Activated gamma-delta T cell treated with Interleukin-2 at 50 U/mL for 16 hours (primary cell): ENCODE results near the gene WAC.

Experiments used
- DNase-seq: peaks from one replicate; pipeline ENCODE4 v3.0.0-alpha.2; 2020

Gene WAC

DNA sequence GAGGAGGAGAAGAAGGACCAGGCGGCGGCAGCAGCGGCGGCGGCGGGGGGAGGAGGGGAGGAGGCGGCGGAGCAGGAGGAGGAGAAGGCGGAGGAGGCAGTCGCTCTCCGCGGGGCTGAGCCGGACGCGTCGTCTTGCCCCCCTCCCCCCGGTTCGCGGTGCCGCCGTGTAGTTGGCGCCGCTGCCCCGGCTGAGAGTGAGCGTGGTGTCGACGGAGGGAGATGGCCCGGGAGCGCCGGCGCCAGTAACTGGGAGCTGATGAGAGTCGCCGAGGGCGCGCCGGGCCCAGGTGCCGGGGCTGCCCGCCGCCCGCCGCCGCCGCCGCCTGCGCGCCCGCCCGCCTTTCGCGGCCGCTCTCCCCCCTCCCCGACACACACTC, 257 bp downstream of the WAC start:
- no peak for DNase-seq

DNA sequence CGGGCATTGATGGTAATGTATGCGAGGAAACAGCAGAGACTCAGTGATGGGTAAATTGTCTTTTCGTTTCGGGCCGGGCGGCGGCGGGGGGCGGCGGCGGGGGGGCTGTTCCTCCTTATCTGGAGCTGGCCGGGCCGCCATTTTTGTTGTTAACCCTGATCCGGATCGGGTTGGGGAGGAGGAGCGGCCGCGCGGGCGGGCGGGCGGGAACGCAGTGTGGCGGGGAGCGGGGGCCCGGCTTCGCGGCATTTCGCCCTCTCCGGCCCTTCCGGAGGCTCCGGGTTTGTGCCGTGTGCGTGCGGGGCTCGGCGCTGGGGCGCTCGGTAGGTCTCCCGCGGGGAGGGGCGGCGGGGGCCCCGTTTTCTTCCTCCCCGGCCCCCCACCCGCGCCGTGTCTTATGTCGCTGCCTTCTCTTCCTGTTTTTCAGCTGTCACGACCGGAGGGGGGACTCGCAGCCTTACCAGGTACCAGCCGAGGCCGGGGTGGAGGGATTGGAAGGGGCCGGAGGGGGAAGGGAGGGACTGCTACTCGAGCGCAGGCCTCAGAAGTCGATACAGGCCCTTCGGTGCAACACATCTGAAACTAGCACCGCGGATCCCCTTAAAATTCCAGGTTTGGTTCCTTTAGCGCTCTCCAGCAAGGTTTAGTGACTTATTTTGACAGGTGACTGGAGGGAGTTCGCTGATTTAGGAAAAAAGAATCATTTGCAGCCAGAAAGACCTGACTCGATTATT, 820 bp downstream of the WAC start:
- peak; percentile 64 for DNase-seq

DNA sequence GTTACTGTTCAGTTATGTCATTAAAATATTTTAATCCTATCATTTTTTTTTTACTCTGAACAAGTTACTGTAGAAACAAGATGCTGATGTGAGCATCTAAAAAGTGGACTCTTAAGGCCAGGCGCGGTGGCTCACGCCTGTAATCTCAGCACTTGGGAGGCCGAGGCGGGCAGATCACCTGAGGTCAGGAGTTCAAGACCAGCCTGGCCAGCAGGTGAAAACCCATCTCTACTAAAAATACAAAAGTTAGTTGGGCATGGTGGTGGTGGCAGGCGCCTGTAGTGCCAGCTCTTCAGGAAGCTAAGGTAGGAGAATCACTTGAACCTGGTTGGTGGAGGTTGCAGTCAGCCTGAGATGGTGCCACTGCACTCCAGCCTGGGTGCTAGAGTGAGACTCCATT, 2.9 kb downstream of the WAC start:
- no peak for DNase-seq

DNA sequence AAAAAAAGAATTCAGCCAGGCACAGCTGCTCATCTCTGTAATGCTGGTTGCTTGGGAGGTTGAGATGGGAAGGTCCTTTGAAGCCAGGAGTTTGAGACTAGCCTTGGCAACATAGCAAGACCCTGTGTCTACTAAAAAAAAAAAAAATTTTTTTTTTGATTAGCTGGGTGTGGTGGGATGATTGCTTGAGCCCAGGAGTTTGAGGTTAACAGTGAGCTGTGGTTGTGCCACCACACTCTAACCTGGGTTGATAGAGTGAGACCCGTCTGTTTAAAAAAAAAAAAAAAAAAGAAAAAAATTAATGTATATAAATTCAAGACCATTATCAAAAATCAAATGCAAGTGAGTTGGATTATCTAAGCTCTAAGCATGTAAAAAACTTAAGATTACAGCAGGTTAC, 5.7 kb downstream of the WAC start:
- no peak for DNase-seq

DNA sequence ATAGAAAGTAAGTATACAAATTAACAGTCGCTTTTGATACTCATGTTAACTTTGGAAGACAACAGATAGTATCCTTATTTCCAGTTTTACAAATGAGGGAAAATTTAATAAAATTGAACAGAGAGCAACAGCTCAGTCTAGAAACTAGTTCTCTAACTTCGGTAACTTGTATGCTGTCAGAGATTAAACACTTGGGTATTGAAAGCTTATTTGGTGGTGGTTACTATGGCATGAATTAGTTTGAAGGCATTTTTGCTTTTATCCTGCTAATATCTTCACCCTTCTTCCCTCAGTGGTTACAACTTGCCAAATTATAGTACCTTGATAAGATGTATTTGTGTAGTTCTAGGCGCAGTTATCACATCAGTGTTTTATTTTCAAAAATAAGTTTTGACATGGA, 7.2 kb downstream of the WAC start:
- no peak for DNase-seq

DNA sequence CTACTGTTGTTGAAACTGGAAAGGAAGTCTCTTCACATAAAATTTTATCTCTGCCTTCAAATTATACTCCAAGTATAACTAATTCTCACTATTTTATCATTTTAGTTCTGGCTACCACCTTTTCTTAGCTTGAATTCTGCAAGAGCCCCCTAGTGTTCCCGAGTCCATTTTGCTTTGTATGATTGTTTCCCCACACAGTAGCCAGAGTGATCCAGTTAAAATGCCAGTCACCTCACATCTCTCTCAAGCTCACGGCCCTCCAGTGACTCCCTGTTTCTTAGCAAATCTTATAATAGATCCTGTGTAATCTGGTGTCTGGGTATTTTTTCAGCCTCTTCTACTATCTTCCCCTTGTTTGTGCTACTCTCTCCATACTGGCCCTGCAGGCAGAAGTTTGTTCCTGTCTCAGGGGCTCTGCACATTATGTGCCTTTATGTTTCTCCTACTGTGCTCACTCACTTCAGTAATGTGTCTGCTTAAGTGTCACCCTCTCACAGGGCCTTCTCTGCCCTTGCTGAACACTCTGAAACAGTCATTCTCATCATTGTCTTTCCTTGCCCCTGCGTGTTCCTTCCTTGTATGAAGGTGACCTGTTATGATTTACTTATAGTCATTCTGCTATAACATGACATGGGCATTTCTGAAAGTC, 8.9 kb downstream of the WAC start:
- no peak for DNase-seq

DNA sequence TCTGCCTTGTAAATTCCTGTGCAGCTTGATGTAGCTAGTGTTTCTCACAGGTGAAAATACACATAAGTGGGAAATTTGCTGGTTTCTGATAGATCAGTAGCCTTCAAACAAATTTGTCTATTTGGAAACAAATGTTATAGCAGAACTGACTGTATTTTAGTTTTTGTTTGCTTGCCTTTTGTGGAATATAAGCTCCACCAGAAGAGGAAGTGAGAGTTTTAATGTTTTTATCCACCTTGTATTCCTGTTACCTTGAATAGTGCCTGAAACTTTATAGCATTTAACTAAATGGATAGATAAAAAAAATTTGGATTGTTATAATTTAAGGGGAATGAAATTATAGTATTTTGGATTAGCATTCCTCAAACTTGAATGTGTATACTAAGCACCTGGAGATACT, 9.8 kb downstream of the WAC start:
- DNase-seq: no peak

DNA sequence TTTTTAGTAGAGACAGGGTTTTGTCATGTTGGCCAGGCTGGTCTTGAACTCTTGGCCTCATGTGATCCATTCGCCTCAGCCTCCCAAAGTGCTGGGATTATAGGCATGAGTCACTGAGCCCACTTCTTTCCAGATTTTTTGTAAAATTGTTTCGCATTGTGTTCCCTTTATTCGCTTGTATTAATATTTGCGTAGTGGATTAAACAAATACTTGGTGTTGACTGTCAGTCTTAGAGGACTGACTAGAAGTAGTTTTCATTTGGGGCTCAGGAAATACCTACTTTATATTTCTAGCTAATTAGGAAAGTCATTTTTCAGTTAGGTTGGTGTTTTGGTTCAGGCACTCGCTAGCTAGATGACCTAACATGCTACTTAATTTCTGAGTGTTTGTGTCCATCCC, 11.1 kb downstream of the WAC start:
- DNase-seq: no peak

DNA sequence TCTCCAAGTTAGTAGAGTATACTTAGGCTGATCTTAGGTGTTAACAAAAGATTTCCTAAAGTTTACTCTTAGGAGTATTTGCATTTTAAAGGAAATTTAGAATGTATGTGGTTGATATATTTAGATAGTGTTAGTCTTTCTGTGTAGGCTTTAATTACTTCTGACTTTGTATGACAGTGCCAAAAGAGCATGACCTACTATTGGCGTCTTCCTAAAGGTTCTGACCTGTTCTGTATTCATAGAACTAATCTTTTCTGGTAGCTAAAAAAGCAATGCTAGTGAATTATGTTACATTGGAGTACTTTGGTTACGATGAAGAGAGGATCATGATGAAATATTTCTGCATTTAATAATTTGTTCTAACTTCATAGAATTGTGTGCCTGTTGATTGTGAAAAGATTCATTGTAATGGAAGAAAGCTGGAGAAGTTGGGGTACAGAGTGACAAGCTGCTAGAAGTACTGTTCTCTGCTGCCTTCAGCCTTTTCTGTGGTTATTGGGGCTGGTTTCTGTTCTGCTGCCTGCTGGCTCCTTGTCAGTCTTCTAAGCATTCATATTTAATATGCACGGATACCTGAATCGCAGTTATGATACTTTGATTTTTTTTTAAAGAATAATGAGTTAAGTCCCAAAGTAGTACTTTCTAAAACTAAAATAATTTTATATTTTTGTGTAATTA, 13.2 kb downstream of the WAC start:
- no peak for DNase-seq

DNA sequence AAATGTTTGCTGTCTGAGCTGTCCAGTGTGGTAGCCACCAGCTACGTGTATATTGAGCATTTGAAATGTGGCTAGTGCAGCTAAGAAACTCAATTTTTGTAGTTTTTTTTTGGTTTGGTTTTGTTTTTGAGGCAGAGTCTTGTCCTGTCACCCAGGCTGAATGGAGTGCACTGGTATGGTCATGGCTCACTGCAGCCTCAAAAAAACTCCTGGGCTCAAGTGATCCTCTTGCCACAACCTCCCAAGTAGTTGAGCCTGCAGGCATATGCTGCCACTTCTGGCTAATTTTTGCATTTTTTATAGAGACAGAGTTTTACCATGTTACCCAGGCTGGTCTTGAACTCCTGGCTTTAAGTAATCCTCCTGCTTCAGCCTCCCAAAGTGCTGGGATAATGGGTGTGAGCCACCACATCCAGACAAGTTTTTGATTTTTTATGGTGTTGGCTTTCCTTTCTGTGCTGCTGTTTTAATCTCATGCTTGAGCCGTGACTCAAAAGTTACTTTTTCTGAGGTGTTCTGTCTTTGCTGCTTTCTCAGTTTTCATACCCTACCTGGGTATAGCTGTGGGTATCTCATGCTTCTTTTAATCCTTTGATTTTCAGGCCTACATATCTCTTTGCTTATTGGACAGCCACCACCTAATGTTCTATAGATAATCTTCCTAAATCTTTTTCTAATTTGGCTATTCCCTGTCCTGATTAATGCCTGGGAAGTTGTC, 16.0 kb downstream of the WAC start:
- DNase-seq: no peak

DNA sequence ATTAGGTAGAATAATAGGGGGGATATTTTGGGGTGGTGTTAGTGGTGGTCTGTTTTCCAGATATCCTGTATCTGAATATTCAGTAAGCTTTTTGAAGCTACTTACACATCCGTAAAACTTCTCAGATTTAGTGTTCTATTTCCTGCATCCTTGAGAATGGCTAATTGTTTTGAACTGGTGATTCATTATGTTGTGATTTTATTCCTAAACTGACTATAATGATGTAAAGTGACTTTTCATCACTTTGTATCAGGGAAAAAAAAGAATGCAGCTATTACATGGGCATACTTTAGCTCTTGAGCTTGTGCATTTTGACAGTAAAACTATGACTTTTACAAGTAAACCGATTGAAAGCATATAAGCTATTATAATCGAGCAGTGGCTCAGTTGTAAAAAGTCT, 18.2 kb downstream of the WAC start:
- DNase-seq: no peak

DNA sequence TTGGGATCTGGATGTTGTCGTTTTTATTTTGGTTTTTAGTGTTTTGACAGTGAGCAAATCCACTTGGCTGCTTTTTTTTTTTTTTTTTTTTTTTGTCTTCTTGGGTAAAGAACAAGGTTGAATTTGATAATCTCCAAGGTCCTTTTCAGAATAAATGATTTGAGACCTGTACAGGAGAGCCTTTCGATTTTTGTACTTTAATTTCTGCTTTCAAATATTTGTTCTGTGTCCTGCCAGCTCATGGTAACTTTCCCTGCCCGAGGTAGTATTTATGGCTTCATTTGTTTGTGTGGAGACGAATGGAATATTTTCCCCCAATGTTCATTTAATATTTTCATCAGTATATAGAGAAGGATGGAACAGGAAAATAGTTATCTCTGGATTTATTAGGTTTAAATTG, 19.9 kb downstream of the WAC start:
- no peak for DNase-seq

DNA sequence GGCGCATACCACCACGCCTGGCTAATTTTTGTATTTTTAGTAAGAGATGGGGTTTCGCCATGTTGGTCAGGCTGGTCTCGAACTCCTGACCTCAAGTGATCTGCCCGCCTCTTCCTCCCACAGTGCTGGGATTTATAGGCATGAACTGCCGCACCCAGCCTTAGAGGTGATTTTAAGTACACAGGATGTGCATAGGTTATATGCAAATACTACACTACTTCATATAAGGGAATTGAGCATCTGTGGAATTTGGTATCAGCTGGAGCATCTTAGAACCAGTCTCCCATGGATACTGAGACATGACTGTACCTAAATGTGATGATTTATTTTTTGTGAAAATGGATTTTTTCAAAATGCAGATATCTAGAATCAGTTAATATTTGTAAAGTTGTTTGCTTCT, 21.1 kb downstream of the WAC start:
- DNase-seq: no peak

DNA sequence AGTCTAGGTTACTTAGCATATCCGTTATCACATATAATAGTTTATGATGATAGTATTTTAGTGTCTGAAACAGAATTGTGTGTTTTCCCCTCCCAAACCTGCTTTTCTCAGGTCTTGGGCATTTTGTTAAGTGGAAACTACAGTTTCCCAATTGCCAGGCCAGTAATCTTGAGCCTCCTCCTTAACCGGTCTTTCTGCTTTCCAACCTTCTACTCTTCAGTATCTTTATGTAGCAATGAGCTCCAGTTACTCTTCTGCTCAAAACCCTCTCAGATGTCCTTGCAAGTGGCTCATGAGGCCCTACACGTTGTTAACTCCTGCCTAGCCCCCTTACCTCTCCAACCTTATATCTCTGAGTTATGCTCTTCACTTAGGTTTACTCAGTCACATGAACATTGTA, 22.0 kb downstream of the WAC start:
- no peak for DNase-seq

DNA sequence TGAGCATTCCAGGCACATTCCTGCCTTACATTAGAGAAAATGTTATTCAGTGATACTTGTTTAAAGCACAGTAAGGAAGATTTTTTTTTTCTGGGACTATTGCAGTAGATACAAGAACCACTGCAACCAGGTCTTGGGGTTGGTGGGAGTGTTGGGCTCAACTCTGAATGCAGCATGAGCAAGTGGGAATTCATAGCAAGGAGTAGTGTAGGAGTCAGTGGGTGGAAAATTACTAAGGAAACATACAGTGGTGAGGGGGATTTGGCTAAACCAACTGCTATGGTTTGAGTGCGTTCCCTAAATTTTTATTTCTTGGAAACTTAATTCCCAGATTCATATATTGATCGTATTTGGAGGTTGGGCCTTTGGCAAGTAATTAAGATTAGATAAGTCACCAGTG, 22.4 kb downstream of the WAC start:
- no peak for DNase-seq

DNA sequence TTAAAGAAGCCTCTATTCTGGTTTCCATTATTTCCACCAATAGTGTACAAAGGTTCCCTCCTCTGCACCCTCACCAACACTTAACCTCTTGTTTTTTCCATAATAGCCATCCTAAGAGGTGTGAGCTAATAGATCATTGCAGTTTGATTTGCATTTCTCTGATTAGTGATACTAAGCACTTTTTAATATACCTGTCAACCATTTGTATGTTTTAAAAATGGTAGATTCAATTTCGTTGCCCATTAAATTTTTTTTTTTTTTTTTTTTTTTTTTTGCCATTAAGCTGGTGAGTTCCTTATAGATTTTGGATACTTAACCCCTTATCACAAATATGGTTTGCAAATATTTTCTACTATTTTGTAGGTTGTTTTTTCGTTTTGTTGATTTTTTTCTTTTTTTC, 23.2 kb downstream of the WAC start:
- no peak for DNase-seq

DNA sequence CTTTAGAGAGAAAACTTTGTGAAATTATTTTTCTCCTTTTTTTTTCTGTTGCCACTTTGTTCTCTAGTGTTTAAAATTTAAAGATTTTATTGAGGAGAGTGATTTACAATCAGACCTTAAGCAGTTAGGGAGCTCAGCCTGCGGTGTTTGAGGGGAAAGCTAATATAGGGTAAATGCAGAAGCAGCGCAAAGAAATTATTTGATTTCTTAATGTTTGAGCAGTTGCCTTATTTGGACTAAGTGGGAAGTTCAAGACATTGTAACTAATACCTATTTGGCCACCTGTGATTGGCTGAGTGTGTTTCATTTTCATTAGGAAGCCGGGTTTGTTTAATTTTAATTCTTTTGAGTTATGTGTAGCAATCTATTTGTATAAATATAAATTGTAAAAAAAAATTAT, 25.3 kb downstream of the WAC start:
- DNase-seq: no peak

DNA sequence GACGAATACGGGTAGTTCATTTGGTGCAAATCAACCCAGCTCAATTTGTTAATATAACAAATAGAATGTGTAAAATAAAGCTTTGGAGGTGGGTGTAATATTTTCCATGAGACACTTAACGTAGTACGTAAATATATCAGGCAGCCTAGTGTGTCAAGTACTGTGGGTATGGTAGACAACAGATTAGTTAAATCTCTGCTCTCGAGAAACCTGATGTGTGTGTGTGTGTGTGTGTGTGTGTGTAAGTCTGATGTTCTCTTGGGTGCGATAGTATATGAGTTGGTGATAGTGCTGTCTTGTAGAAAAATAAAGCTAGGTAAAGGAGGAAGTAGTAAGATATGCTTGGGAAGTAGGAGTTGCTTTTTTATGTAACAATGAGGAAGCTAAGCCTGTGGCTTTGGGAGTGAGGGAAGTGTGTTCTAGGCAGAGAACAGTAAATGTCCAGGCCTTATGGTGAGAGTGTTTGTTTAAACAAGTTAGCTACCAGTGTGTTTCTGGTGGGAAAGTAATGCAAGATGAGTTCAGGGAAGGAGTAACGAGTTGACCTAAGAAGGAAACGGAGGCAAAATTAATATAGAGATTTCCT, 26.1 kb downstream of the WAC start:
- no peak for DNase-seq

DNA sequence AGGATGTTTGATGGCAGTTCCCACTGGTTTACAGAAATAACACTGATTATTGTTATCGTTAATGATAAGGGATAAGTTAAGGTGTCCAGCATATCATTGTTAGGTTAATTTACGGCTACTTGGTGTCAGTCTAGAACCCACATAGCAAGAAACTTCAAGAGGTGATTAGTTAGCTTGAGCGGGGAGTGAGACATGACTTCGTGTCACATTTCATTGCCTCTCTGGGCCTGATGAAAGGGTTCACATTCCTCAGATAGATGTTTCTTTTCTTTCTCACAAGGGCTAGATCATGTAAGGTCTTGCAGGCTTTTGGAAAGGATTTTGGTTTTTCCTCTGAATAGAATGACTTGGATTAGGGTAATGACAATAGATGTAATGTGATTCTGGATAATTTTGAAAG, 26.7 kb downstream of the WAC start:
- DNase-seq: no peak

DNA sequence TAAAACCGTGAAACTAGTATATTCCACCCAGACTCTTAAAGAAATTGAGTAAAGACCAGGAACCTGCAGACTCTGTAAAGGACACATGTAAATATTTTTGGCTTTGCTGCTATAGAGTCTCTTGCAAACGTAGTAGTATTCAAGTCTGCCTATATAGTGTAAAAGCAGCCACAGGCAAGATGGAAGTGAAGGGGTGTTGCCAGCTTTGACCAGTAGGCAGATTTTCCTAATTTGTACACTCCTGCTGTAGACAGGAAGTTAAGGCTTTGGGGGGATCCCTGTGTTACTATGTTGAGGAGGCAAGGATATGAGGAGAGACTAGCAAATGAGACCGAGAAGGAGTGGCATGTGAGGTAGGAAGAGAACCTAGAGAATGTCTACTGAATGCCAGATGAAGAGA, 27.7 kb downstream of the WAC start:
- no peak for DNase-seq

DNA sequence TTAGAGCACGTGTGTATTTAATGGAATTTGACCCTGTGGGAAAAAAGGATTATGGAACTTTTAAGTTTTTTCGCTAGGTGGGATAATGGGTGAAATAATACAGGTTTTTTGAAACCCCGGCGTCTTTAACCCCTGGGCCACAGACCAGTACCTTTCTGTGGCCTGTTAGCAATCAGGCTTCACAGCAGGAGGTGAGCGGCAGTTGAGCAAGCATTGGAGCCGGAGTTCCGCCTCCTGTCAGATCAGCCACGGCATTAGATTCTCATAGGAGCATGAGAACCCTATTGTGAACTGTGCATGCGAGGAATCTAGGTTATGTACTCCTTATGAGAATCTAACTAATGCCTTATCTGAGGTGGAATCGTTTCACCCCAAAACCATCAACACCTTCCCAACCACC, 28.6 kb downstream of the WAC start:
- no peak for DNase-seq

DNA sequence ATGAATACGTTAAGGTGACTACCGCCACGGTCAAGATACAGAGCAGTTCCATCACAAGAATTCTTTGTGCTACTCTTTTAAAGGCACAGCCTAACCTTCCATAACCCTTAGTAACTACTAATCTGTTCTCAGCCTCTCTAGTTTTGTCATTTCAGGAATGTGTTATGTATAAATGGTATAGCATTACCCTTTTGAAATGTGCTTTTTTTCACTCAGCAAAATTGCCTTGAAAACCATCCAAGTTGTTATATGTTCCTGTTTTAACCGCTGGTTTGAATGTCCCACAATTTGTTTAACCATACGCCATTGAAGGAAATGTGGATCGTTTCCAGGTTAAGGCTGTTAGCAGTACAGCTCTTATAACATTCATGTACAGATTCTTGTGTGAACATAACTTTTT, 32.0 kb downstream of the WAC start:
- no peak for DNase-seq

DNA sequence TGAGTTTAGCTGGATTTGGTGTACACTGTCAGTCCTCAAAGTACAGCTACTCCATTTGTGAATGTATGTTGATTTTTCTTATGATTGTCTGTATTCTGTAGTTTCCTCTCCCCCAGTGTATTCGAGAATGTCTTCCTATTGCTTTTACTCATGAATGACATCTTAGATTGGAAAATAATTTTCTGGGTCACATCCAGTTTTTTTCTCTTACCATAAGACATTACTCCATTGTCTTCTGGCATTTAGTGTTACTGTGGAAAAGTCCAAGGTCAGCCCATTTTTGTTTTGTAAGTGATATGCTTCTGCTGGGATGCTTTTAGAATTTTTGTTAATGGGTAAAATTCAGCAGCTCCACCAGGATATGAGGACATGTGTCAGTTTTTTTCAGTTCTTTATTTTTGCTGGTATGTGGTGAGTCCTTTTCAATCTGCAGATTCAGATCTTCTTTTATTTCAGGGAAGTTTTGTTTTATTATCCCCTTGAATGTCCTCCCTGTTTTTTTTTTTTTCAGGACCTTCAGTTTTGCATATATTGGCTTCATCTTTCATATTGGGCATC, 33.6 kb downstream of the WAC start:
- no peak for DNase-seq
